Measurements from ENCODE around the gene ABHD12B.
"Not testable (repeated sequence)": the region's sequence is repeated elsewhere in the genome, so short reads cannot be mapped to it uniquely, and the experiment has no call there.

DNA sequence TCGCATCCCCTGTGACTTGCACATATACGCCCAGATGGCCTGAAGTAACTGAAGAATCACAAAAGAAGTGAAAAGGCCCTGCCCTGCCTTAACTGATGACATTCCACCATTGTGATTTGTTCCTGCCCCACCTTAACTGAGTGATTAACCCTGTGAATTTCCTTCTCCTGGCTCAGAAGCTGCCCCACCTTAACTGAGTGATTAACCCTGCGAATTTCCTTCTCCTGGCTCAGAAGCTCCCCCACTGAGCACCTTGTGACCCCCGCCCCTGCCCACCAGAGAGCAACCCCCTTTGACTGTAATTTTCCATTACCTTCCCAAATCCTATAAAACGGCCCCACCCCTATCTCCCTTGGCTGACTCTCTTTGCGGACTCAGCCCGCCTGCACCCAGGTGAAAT lies 24.6 kb downstream of the ABHD12B start:
- not testable (repeated sequence) for TF ChIP-seq CTCF (IDR thresholded peaks at IDR 0.05; ENCODE audit: insufficient read depth, low read depth, low read length); EZH2 (IDR thresholded peaks at IDR 0.05; ENCODE audit: insufficient read depth, low read length)
